Measurements from ENCODE around the gene EGLN1.

- TF ChIP-seq GATA3 (IDR thresholded peaks at IDR 0.05; ENCODE audit: low read depth, low read length), result no peak
- no peak for TF ChIP-seq GATA2 (IDR thresholded peaks at IDR 0.05; ENCODE audit: low read depth, low read length)
These were observed 20.6 kb upstream of the EGLN1 start for GRCh38 chr1:231442735-231443134.

All from SH-SY5Y (cell line).